Esophagus muscularis mucosa (tissue), 4 donors: ENCODE results near the gene KIRREL3. TPM values are rescaled to one million over a fixed set of nuclear protein-coding genes. Genes with fewer than 3 reads are reported as not detected.

Experiments used
- DNase-seq: peaks from one replicate; pipeline ENCODE4 v3.0.0-alpha.2; 2017; ENCODE audit errors: extremely low spot score
- H3K27ac ChIP-seq, 4 donors: fragments of 200-600 bp; sonication (generic); replicated peaks in 1 of 4; 1 replicate in 3 of 4; 2 replicates in 1 of 4; pipeline ENCODE4 v1.5.1; 2016 to 2019; ENCODE audit warnings: mild to moderate bottlenecking in 1 of 4
- H3K27me3 ChIP-seq, 4 donors: fragments of 200-600 bp; sonication (generic); one replicate each; pipeline versions ENCODE4 v1.5.1 to v1.6.0; 2016 to 2019
- H3K36me3 ChIP-seq, 4 donors: fragments of 200-600 bp; sonication (generic); one replicate each; pipeline ENCODE4 v1.5.1; 2016 to 2019
- H3K4me1 ChIP-seq, 4 donors: fragments of 200-600 bp; sonication (generic); one replicate each; pipeline ENCODE4 v1.5.1; 2016 to 2019
- H3K4me3 ChIP-seq, 4 donors: fragments of 200-600 bp; sonication (generic); 1 replicate in 2 of 4; 2 replicates in 2 of 4; pipeline ENCODE4 v1.5.1; 2016 to 2019; ENCODE audit warnings: mild to moderate bottlenecking in 4 of 4, moderate library complexity in 1 of 4
- H3K9me3 ChIP-seq, 4 donors: fragments of 200-600 bp; sonication (generic); 1 replicate in 3 of 4; 2 replicates in 1 of 4; pipeline ENCODE4 v1.5.1; 2016 to 2019
- CTCF ChIP-seq, 3 experiments: fragments of 200-600 bp in 2 of 3; fragments of 450-650 bp in 1 of 3; sonication (generic) in 2 of 3; IDR thresholded peaks; one replicate each; pipeline ENCODE4 v1.5.1; 2017 to 2019; ENCODE audit warnings: antibody characterized with exemption in 3 of 3, mild to moderate bottlenecking in 2 of 3, moderate library complexity in 1 of 3
- EP300 ChIP-seq: sonication (generic); formaldehyde crosslinking; IDR thresholded peaks from one replicate; pipeline ENCODE4 v1.6.1; 2017; ENCODE audit warnings: antibody characterized with exemption
- POLR2A ChIP-seq: fragments of 450-650 bp; IDR thresholded peaks from one replicate; pipeline ENCODE4 v1.6.1; 2017; ENCODE audit warnings: antibody characterized with exemption, moderate library complexity, mild to moderate bottlenecking, low read depth
- POLR2AphosphoS5 ChIP-seq, 2 donors: sonication (generic); formaldehyde crosslinking; IDR thresholded peaks; one replicate each; pipeline ENCODE4 v1.6.1; 2017; ENCODE audit warnings: antibody characterized with exemption in 2 of 2
- WGBS: methylation state at CpG from one replicate; pipeline ENCODE4 v1.1.5; 2018; 5-methylcytosine and 5-hydroxymethylcytosine counted together
- intact Hi-C: fragments of 100-400 bp; cut with DNase I; formaldehyde crosslinking; loops from one replicate; pipeline ENCODE4 v1.15.1; 2023
- total RNA-seq, 4 donors: library from RNA; depleted of rRNA; stranded (reverse); fragments of >200 nt; gene quantifications; one replicate each; pipeline versions ENCODE4 v1.1.0 to v1.2.1, GENCODE V29; 2016

Gene KIRREL3
- total RNA-seq, 4 donors from 2014 or later = 1.7 to 6.5 (median 3.1) TPM

DNA sequence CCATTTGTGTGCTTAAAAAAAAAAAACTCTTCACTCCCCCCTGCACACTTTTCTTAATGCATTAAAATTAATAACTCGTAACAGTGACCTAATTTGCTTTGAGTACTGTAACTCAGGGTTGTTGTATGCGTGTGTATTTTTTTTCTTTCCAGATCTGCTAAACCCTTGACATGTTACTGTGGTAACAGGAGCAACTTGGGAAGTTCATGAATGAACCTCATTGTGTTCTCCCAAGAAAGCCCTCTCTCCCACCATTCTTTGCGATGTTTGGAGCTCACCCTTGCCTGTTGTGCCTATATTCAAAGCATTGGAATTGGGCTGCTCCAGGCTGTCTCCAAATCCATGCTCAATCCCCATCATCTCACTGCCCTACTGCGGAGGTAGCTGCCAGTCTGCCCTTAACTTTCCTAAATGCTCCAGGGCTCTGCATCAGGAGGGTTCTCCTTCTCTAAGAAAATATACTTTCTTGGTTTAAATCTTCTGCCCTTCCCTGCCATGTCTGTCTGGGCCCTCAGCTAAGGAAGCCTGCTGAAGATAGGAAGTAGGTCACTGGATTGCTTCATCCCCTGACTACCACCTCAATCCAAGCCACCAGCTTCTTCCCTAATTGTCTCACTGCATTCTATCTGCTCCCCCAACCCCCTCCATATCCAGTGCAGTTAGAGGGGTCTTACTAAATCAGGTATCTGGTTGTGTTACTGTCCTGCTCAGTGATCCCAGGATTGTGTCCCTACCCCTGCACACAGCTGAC is 70.3 kb downstream of the KIRREL3 start:
- no peak for TF ChIP-seq POLR2A
- no peak for TF ChIP-seq EP300
- no peak for TF ChIP-seq CTCF (IDR thresholded peaks at IDR 0.05)
- H3K9me3 ChIP-seq = peaks cover 0 to 14% (median 6%) of the 10 kb centered on the region in 4 donors
- H3K36me3 ChIP-seq = no peaks in the 10 kb centered on the region
- intact Hi-C loops = no loop called here
- H3K4me1 ChIP-seq = no peaks in the 10 kb centered on the region
- no peak for DNase-seq
- H3K4me3 ChIP-seq = no peak overlapping the region
- 83% methylated on average over 4 of the region's 4 CpGs for WGBS
- H3K27ac ChIP-seq = peak overlapping the region in 1 of 4 donors; percentile 32
- peaks cover 0 to 7% (median 0%) of the 10 kb centered on the region in 4 donors for H3K27me3 ChIP-seq

DNA sequence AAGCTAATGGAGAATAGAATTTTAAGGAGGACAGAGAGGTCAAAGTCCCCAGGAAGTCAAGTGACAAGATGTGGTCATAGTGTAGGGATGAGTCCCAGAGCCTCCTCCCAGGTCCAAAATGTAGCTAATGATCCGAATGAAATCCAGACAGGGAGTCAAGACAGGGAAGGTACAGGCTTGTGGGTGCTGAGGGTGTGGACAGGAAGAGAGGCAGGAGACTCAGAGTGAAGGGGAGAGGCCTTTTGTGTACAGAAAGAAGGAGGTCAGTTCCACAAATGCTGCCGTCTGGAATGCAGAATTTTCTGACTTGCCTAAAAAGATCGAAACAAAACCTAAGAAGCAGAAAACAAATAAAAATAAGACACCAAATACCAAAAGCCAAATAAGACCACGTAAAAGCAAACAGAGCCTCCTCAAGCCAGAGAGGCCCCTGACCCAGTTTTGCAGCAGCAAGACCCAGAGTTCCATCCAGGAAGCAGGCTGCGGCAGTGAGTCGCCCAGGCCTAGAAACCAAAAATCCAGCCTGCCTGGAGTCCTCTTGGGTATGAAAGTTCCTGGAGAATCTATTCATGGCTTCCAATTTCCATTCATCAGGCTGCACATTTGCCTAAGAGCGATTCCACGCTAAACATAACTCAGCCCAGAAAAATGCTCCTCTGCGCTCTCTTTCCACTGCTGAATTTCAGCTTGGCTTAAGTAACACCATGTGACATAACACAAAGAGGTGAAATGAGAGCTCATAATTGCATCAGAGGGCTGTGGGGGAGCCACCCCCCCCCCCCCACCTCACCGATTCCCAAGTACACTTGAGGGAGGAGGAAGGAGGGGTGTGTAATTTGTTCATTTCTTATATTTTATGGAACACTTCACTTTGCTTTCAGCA is 71.2 kb downstream of the KIRREL3 start:
- WGBS = 77% methylated on average over 10 of the region's 10 CpGs
- TF ChIP-seq CTCF (IDR thresholded peaks at IDR 0.05) (no peak), POLR2A (no peak), POLR2AphosphoS5 (IDR thresholded peaks at IDR 0.05) (no peak), EP300 (no peak)
- H3K9me3 ChIP-seq = peaks cover 0 to 14% (median 4%) of the 10 kb centered on the region in 4 donors
- intact Hi-C loops = no loop called here
- no peak overlapping the region for H3K4me3 ChIP-seq
- H3K27ac ChIP-seq = peak overlapping the region in 1 of 4 donors; percentile 52
- peaks cover 0 to 14% (median 0%) of the 10 kb centered on the region in 4 donors for H3K27me3 ChIP-seq
- no peak for DNase-seq
- no peaks in the 10 kb centered on the region for H3K4me1 ChIP-seq
- H3K36me3 ChIP-seq = no peaks in the 10 kb centered on the region

GRCh38 chr11:126927623-126928022 is 72.9 kb downstream of the KIRREL3 start:
- H3K36me3 ChIP-seq = no peaks in the 10 kb centered on the region
- no peaks in the 10 kb centered on the region for H3K9me3 ChIP-seq
- WGBS = 57% methylated on average over 2 of the region's 2 CpGs
- H3K4me3 ChIP-seq = no peak overlapping the region
- DNase-seq = no peak
- no peak overlapping the region for H3K27ac ChIP-seq
- no peaks in the 10 kb centered on the region for H3K4me1 ChIP-seq
- intact Hi-C loops = no loop called here
- TF ChIP-seq POLR2A = no peak
- no peak for TF ChIP-seq CTCF (IDR thresholded peaks at IDR 0.05)
- TF ChIP-seq POLR2AphosphoS5 (IDR thresholded peaks at IDR 0.05) = no peak
- no peak for TF ChIP-seq EP300
- H3K27me3 ChIP-seq = peaks cover 0 to 16% (median 0%) of the 10 kb centered on the region in 4 donors

- 43% methylated on average over 8 of the region's 9 CpGs for WGBS
- H3K4me3 ChIP-seq = no peak overlapping the region
- H3K36me3 ChIP-seq = no peaks in the 10 kb centered on the region
- TF ChIP-seq POLR2AphosphoS5 (IDR thresholded peaks at IDR 0.05) = no peak
- no peak for TF ChIP-seq EP300
- no peak for TF ChIP-seq CTCF (IDR thresholded peaks at IDR 0.05)
- TF ChIP-seq POLR2A = no peak
- intact Hi-C loops = no loop called here
- no peak for DNase-seq
- H3K4me1 ChIP-seq = no peaks in the 10 kb centered on the region
- no peak overlapping the region for H3K27ac ChIP-seq
- H3K27me3 ChIP-seq = peaks cover 0 to 16% (median 0%) of the 10 kb centered on the region in 4 donors
- H3K9me3 ChIP-seq = no peaks in the 10 kb centered on the region
Observed at GRCh38 chr11:126926376-126926791, 74.2 kb downstream of the KIRREL3 start.
